Uterus (tissue), 2 donors: ENCODE measurements around the gene METTL2B.
"Not testable (repeated sequence)": the region's sequence is repeated elsewhere in the genome, so short reads cannot be mapped to it uniquely, and the experiment has no call there.

Experiments used
- POLR2A ChIP-seq, 2 donors: fragments of 450-650 bp; IDR thresholded peaks; one replicate each; pipeline ENCODE4 v1.6.1; 2016; ENCODE audit warnings: antibody characterized with exemption in 2 of 2, mild to moderate bottlenecking in 1 of 2, moderate library complexity in 1 of 2
- TF ChIP-seq, protein P1 (sequence below), 4 experiments: fragments of 200-600 bp in 2 of 4; fragments of 450-650 bp in 2 of 4; sonication (generic) in 2 of 4; IDR thresholded peaks; one replicate each; pipeline ENCODE4 v1.5.1; 2016 to 2019; ENCODE audit warnings: antibody characterized with exemption in 4 of 4, mild to moderate bottlenecking in 2 of 4, moderate library complexity in 1 of 4

GRCh38 chr7:128511692-128512091 is 35.1 kb downstream of the METTL2B start:
- not testable (repeated sequence) for TF ChIP-seq POLR2A (IDR thresholded peaks at IDR 0.05)
- TF ChIP-seq, protein P1, sequence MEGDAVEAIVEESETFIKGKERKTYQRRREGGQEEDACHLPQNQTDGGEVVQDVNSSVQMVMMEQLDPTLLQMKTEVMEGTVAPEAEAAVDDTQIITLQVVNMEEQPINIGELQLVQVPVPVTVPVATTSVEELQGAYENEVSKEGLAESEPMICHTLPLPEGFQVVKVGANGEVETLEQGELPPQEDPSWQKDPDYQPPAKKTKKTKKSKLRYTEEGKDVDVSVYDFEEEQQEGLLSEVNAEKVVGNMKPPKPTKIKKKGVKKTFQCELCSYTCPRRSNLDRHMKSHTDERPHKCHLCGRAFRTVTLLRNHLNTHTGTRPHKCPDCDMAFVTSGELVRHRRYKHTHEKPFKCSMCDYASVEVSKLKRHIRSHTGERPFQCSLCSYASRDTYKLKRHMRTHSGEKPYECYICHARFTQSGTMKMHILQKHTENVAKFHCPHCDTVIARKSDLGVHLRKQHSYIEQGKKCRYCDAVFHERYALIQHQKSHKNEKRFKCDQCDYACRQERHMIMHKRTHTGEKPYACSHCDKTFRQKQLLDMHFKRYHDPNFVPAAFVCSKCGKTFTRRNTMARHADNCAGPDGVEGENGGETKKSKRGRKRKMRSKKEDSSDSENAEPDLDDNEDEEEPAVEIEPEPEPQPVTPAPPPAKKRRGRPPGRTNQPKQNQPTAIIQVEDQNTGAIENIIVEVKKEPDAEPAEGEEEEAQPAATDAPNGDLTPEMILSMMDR (IDR thresholded peaks at IDR 0.05): not testable (repeated sequence)
